Astrocyte (in vitro differentiated cells and primary cell): ENCODE results near the gene ANXA2. TPM values are rescaled to one million over a fixed set of nuclear protein-coding genes. Genes with fewer than 3 reads are reported as not detected.

Experiments
- DNase-seq: peaks from one replicate; pipeline ENCODE4 v3.0.0-alpha.2; 2010; ENCODE audit warnings: low read depth
- FAIRE-seq: peaks from 2 replicates; lab custom pipeline; 2011; peaks lifted over from hg19 to GRCh38; lab: Jason Lieb, UNC
- H2AFZ ChIP-seq: 2 replicates; pipeline ENCODE4 v1.6.0; 2012; ENCODE audit warnings: low read depth, low read length, inconsistent platforms
- H3K27ac ChIP-seq: 2 replicates; pipeline ENCODE4 v1.5.1; 2011; ENCODE audit warnings: low read depth, low read length, inconsistent platforms
- H3K27me3 ChIP-seq: 2 replicates; pipeline ENCODE4 v1.6.0; 2011; ENCODE audit warnings: low read length, inconsistent platforms; ENCODE audit not compliant: insufficient read depth
- H3K36me3 ChIP-seq: 2 replicates; pipeline ENCODE4 v1.5.1; 2011; ENCODE audit warnings: low read length, inconsistent platforms; ENCODE audit not compliant: insufficient read depth
- H3K4me1 ChIP-seq: 2 replicates; pipeline ENCODE4 v1.5.1; 2011; ENCODE audit warnings: low read length, inconsistent platforms; ENCODE audit not compliant: insufficient read depth
- H3K4me2 ChIP-seq: 2 replicates; pipeline ENCODE4 v1.6.0; 2012; ENCODE audit warnings: low read length, inconsistent platforms
- H3K4me3 ChIP-seq: 2 replicates; pipeline ENCODE4 v1.5.1; 2011; ENCODE audit warnings: low read depth, mild to moderate bottlenecking, low read length, inconsistent platforms; ENCODE audit not compliant: insufficient read depth
- H3K79me2 ChIP-seq: 2 replicates; pipeline ENCODE4 v1.6.0; 2012; ENCODE audit warnings: mild to moderate bottlenecking, low read length, inconsistent platforms; ENCODE audit not compliant: insufficient read depth
- H3K9ac ChIP-seq: 2 replicates; pipeline ENCODE4 v1.6.0; 2012; ENCODE audit warnings: mild to moderate bottlenecking, low read length, inconsistent platforms
- H3K9me3 ChIP-seq: 2 replicates; pipeline ENCODE4 v1.5.1; 2012; ENCODE audit warnings: low read depth, mild to moderate bottlenecking, low read length, inconsistent platforms; ENCODE audit not compliant: insufficient read depth
- H4K20me1 ChIP-seq: 2 replicates; pipeline ENCODE4 v1.6.0; 2012; ENCODE audit warnings: low read length, inconsistent platforms; ENCODE audit not compliant: insufficient read depth
- H3K27ac Mint-ChIP-seq: one replicate; pipeline ENCODE4 v1.8.0; 2021; ENCODE audit warnings: mild to moderate bottlenecking, mixed read lengths; ENCODE audit not compliant: unreplicated experiment
- H3K27me3 Mint-ChIP-seq: one replicate; pipeline ENCODE4 v1.8.0; 2021; ENCODE audit warnings: low read depth, mixed read lengths; ENCODE audit not compliant: unreplicated experiment
- H3K36me3 Mint-ChIP-seq: one replicate; pipeline ENCODE4 v1.8.0; 2021; ENCODE audit warnings: low read depth, mixed read lengths; ENCODE audit not compliant: unreplicated experiment
- H3K4me1 Mint-ChIP-seq: one replicate; pipeline ENCODE4 v1.8.0; 2021; ENCODE audit warnings: low read depth, mixed read lengths; ENCODE audit not compliant: unreplicated experiment
- H3K4me3 Mint-ChIP-seq: one replicate; pipeline ENCODE4 v1.8.0; 2021; ENCODE audit warnings: mild to moderate bottlenecking, moderate library complexity, mixed read lengths; ENCODE audit not compliant: unreplicated experiment
- H3K9me3 Mint-ChIP-seq: one replicate; pipeline ENCODE4 v1.8.0; 2021; ENCODE audit warnings: mild to moderate bottlenecking, mixed read lengths; ENCODE audit not compliant: unreplicated experiment
- EZH2 ChIP-seq: IDR thresholded peaks from 2 replicates; pipeline ENCODE4 v1.6.1; 2012; ENCODE audit warnings: mild to moderate bottlenecking, low read length, inconsistent platforms; ENCODE audit not compliant: insufficient read depth
- total RNA-seq: library from RNA; stranded (reverse); gene quantifications from 2 replicates; pipeline ENCODE4 v1.2.1, GENCODE V29; 2021
- TF ChIP-seq, protein P1 (sequence below): IDR thresholded peaks from 2 replicates; pipeline ENCODE4 v1.5.1; 2011; ENCODE audit warnings: low read depth, mild to moderate bottlenecking, inconsistent platforms, low read length, moderate library complexity; ENCODE audit not compliant: insufficient read depth

ANXA2 gene
- total RNA-seq, 1 donor from 2014 or later = 2,599 TPM

DNA sequence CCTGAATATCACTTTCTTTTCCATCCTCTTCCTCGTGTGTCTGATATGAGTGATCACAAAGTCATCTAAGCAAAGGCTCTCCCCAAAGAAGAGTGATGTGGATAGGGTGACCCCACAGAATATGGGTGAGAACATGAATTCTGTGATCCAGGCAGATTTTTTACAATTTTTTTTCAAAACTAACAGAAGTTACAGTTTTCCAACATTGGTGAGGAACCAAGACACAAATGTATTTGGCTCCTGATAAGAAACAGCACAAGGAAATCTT is 27.0 kb downstream of the ANXA2 start:
- H3K4me2 ChIP-seq = peak overlapping the region; percentile 78

DNA sequence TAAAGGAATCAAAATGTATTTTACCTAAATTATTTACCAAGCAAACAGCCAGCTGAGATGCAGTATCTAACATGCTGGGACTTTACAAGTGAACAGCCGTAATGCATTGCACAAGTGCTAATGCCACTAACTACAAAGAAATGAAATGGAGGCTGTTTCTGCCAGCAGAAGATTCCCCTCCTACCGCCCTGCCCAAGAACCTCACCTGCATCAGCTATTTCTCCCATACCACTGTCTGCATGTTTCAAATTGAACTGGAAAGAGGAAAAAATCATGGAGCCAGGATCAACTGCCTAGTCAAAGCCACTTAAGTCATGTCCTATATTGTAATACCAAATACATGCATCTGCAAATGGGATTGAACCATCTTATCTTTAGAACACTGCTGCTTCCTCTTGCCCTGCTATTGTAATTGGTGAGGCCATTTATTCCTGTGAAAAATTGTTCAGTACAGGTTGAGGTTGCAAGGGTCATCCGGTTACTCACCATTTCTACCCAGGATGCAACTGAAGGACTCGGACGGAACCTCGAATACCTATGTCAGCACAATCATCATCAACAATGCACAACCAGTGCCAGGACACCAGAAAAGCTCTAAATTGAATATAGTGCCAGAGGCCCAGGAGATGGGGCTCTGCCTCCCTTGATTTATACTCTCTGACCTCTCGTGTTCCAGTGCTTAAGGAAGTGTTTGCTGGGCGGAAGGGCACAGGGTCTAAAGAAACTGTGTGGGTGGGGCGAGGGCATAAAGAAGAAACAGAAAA is 27.5 kb downstream of the ANXA2 start:
- Histone ChIP-seq H3K27me3 (no peaks in the 10 kb centered on the region), H3K4me3 (no peak overlapping the region), H3K4me2 (peak overlapping the region; percentile 78), H3K79me2 (peaks cover 57% of the 10 kb centered on the region), H3K9ac (peak overlapping the region; percentile 81), H3K4me1 (peaks cover 60% of the 10 kb centered on the region), H4K20me1 (peaks cover 22% of the 10 kb centered on the region), H3K36me3 (peaks cover 55% of the 10 kb centered on the region), H3K9me3 (no peaks in the 10 kb centered on the region), H3K27ac (peak overlapping the region; percentile 99), H2AFZ (no peak overlapping the region)
- TF ChIP-seq, protein P1, sequence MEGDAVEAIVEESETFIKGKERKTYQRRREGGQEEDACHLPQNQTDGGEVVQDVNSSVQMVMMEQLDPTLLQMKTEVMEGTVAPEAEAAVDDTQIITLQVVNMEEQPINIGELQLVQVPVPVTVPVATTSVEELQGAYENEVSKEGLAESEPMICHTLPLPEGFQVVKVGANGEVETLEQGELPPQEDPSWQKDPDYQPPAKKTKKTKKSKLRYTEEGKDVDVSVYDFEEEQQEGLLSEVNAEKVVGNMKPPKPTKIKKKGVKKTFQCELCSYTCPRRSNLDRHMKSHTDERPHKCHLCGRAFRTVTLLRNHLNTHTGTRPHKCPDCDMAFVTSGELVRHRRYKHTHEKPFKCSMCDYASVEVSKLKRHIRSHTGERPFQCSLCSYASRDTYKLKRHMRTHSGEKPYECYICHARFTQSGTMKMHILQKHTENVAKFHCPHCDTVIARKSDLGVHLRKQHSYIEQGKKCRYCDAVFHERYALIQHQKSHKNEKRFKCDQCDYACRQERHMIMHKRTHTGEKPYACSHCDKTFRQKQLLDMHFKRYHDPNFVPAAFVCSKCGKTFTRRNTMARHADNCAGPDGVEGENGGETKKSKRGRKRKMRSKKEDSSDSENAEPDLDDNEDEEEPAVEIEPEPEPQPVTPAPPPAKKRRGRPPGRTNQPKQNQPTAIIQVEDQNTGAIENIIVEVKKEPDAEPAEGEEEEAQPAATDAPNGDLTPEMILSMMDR = no peak
- TF ChIP-seq EZH2 = no peak
- H3K4me3 Mint-ChIP-seq = peak overlapping the region; percentile 63
- H3K4me1 Mint-ChIP-seq = peaks cover 69% of the 10 kb centered on the region
- no peaks in the 10 kb centered on the region for H3K27me3 Mint-ChIP-seq
- FAIRE-seq (no peak), DNase-seq (peak; percentile 80)
- H3K9me3 Mint-ChIP-seq = no peaks in the 10 kb centered on the region
- H3K27ac Mint-ChIP-seq = peak overlapping the region; percentile 100
- peaks cover 27% of the 10 kb centered on the region for H3K36me3 Mint-ChIP-seq

More for the DNA sequence above, 27.0 kb downstream of the ANXA2 start:
- H3K36me3 Mint-ChIP-seq = peaks cover 30% of the 10 kb centered on the region
- TF ChIP-seq, protein P1 = no peak
- TF ChIP-seq EZH2 = no peak
- peak overlapping the region; percentile 99 for H3K27ac ChIP-seq
- H3K4me1 Mint-ChIP-seq = peaks cover 72% of the 10 kb centered on the region
- no peaks in the 10 kb centered on the region for H3K9me3 Mint-ChIP-seq
- FAIRE-seq (no peak), DNase-seq (peak; percentile 46)
- peaks cover 25% of the 10 kb centered on the region for H4K20me1 ChIP-seq
- H3K4me3 Mint-ChIP-seq = peak overlapping the region; percentile 63
- peak overlapping the region; percentile 100 for H3K27ac Mint-ChIP-seq
- H3K9ac ChIP-seq = peak overlapping the region; percentile 81
- H3K27me3 Mint-ChIP-seq = no peaks in the 10 kb centered on the region
- H3K79me2 ChIP-seq = peaks cover 56% of the 10 kb centered on the region
- H3K27me3 ChIP-seq = no peaks in the 10 kb centered on the region
- peak overlapping the region; percentile 35 for H3K4me3 ChIP-seq
- H2AFZ ChIP-seq = no peak overlapping the region
- no peaks in the 10 kb centered on the region for H3K9me3 ChIP-seq
- peaks cover 58% of the 10 kb centered on the region for H3K36me3 ChIP-seq
- H3K4me1 ChIP-seq = peaks cover 65% of the 10 kb centered on the region

DNA sequence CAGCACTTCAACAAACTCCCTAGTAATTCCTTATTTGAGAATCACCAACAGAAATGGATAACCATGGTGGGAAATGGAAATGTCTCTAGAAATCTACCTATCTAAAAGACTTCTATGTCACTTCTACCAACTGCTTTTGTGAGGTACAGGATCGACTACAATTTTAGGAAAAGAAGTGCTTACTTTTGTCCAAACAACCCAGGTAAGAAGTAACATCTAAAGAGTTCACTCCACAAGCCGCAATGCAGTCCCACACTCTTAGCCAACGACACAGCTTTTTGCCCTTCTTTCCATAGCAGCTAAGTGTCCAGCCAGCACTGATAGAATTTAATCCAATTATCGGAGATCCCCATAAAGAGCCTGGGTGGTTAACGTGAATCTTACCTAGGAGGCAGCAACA is 28.1 kb downstream of the ANXA2 start:
- Histone ChIP-seq H3K4me1 (peaks cover 60% of the 10 kb centered on the region), H3K27me3 (no peaks in the 10 kb centered on the region), H3K79me2 (peaks cover 63% of the 10 kb centered on the region), H2AFZ (no peak overlapping the region), H3K4me2 (peak overlapping the region; percentile 78), H3K36me3 (peaks cover 60% of the 10 kb centered on the region), H3K4me3 (no peak overlapping the region), H4K20me1 (peaks cover 21% of the 10 kb centered on the region), H3K27ac (peak overlapping the region; percentile 99), H3K9ac (peak overlapping the region; percentile 81), H3K9me3 (no peaks in the 10 kb centered on the region)
- DNase-seq (no peak), FAIRE-seq (no peak)
- no peaks in the 10 kb centered on the region for H3K9me3 Mint-ChIP-seq
- no peak overlapping the region for H3K4me3 Mint-ChIP-seq
- H3K36me3 Mint-ChIP-seq = peaks cover 27% of the 10 kb centered on the region
- peak overlapping the region; percentile 100 for H3K27ac Mint-ChIP-seq
- no peaks in the 10 kb centered on the region for H3K27me3 Mint-ChIP-seq
- TF ChIP-seq EZH2 = no peak
- TF ChIP-seq, protein P1 = no peak
- peaks cover 65% of the 10 kb centered on the region for H3K4me1 Mint-ChIP-seq
